ENCODE results near the gene RBMXL3. TPM values are rescaled to one million over a fixed set of nuclear protein-coding genes. Genes with fewer than 3 reads are reported as not detected.

Gene RBMXL3
- total RNA-seq = not detected

DNA sequence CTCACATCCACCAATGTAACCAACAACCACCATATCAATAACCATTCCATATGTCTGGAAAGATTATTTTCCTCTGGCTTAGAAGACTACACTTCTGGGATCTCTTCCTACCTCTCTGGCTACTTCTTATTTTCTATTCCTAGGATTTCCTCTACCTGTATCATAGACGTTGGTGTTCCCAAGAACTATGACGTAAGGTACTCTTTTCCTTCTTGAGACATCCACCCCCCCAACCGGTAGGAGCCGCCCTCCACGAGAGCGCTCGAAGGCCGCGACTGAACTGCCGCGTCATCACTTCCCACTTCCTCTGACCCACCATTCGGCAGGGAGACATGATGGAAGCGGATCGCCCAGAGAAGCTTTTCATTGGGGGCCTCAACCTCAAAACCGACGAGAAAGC, at the start of gene RBMXL3:
TSS of gene RBMXL3 (plus strand) at position 301 of the 400 bp plus-strand sequence. CDS start at position 333, 32 bp downstream.
- ChIA-PET POLR2A (no interaction called here), CTCF (no interaction called here)
- H3K36me3 Mint-ChIP-seq (ENCODE audit: low read depth) = no peaks in the 10 kb centered on the region
- no peak within 1 kb of the TSS for H3K4me3 Mint-ChIP-seq
- no peaks in the 10 kb centered on the region for H3K27me3 Mint-ChIP-seq
- H3K27ac Mint-ChIP-seq = no peak within 1 kb of the TSS
- peaks cover 2% of the 10 kb centered on the region for H3K9me3 Mint-ChIP-seq
- no peak for DNase-seq
- H3K4me1 Mint-ChIP-seq = no peaks in the 10 kb centered on the region

DNA sequence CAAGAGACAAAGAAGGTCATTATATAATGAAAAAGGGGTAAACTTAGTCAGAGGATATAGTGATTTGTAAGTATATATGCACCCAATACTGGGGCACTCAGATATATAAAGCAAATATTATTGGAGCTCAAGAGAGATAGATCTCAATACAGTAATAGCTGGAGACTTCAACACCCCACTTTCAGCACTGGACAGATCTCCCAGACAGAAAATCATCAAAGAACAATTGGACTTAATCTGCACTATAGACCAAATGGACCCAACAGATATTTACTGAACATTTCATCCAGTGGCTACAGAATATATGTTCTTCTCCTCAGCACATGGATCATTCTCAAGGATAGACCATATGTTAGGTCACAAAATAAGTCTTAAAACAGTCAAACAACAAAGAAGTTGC, 47.2 kb upstream of the RBMXL3 start:
- no peak for DNase-seq
- CTCF ChIA-PET = no interaction called here
- Mint-ChIP-seq H3K36me3 (ENCODE audit: low read depth) (no peaks in the 10 kb centered on the region), H3K27ac (no peak overlapping the region), H3K4me3 (no peak overlapping the region), H3K4me1 (no peaks in the 10 kb centered on the region), H3K27me3 (no peaks in the 10 kb centered on the region), H3K9me3 (no peaks in the 10 kb centered on the region)
- POLR2A ChIA-PET = no interaction called here

DNA sequence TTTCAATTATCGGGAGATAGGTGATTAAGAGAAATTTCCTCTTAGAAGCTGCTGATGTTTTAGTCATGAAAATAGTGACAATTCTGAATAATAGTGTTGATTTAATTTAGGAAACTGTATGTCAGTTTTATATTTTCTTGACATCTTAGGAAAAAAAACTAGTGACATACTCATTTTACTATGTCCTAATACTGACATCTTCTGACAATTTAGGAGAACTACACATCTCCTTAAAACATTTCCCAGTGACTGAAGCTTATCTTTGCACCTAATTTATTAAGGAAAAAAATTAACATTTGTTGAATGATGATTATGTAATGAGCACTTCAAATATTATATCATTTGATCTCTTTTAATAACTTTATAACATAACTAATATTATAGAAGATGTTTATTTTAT, 42.0 kb upstream of the RBMXL3 start:
- Mint-ChIP-seq H3K4me3 (no peak overlapping the region), H3K9me3 (no peaks in the 10 kb centered on the region), H3K36me3 (ENCODE audit: low read depth) (no peaks in the 10 kb centered on the region), H3K27me3 (no peaks in the 10 kb centered on the region), H3K4me1 (no peaks in the 10 kb centered on the region), H3K27ac (no peak overlapping the region)
- ChIA-PET CTCF (no interaction called here), POLR2A (no interaction called here)
- DNase-seq = no peak

DNA sequence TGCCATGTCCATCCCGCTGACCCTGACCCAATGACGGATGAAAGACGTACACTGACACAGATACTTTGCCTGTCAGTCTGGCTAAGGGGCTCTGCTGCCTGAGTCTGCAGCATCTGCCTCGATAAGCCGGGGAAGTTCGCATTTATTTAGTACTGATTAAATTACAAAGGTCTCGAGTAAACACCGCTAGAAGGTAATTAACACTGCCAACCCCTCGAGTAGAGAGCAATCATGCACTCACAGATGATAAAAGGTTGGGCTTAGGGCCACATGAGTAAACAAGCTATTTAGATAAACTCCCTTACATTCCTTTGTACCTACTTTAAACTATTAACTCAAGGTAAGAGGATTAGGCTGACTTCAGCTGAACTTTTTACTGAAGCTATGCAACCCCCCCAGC, 16.0 kb upstream of the RBMXL3 start:
- Mint-ChIP-seq H3K27ac (no peak overlapping the region), H3K9me3 (no peaks in the 10 kb centered on the region), H3K4me3 (no peak overlapping the region), H3K27me3 (no peaks in the 10 kb centered on the region), H3K4me1 (no peaks in the 10 kb centered on the region), H3K36me3 (ENCODE audit: low read depth) (no peaks in the 10 kb centered on the region)
- ChIA-PET POLR2A (no interaction called here), CTCF (no interaction called here)
- DNase-seq = no peak

DNA sequence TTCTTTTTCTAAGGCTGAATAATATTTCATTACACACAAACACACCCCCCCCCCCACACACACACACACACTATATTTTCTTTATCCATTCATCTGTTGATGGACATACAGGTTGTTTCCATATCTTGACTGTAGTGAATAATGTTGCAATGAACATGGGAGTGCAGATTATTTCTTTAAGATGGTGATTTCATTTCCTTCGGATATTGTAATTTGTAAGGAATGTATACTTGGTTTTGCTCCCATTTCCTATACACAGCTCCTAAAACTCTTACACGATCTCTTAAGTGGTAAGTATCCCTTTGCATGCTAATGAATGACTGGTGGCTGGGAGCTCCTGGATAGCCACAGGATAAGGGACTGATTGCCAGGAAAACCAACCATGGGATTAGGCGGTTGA, 14.7 kb upstream of the RBMXL3 start:
- ChIA-PET POLR2A (no interaction called here), CTCF (no interaction called here)
- no peak overlapping the region for H3K27ac Mint-ChIP-seq
- no peaks in the 10 kb centered on the region for H3K4me1 Mint-ChIP-seq
- no peak overlapping the region for H3K4me3 Mint-ChIP-seq
- H3K9me3 Mint-ChIP-seq = no peaks in the 10 kb centered on the region
- H3K36me3 Mint-ChIP-seq (ENCODE audit: low read depth) = no peaks in the 10 kb centered on the region
- no peak for DNase-seq
- H3K27me3 Mint-ChIP-seq = no peaks in the 10 kb centered on the region

DNA sequence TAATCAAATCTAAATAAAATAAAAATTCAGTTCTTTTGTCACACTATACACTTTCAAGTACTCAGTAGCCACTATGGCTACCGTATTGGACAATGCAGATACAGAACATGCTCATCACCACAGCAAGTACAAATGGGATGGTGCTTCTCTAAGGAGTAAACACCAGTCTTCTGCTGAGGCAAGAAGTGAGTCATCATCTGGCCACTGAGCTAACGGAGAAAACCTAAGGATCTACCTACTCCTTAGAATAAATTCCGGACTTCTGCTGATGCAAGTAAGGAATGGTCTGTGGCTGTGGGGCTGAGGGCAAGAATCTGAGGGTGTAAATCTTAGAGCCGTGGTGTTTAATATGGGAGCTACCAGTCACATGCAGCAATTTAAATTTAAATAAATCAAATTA, 11.3 kb upstream of the RBMXL3 start:
- Mint-ChIP-seq H3K27ac (no peak overlapping the region), H3K27me3 (no peaks in the 10 kb centered on the region), H3K9me3 (no peaks in the 10 kb centered on the region), H3K4me3 (no peak overlapping the region), H3K4me1 (no peaks in the 10 kb centered on the region), H3K36me3 (ENCODE audit: low read depth) (no peaks in the 10 kb centered on the region)
- ChIA-PET CTCF (no interaction called here), POLR2A (no interaction called here)
- DNase-seq = no peak

DNA sequence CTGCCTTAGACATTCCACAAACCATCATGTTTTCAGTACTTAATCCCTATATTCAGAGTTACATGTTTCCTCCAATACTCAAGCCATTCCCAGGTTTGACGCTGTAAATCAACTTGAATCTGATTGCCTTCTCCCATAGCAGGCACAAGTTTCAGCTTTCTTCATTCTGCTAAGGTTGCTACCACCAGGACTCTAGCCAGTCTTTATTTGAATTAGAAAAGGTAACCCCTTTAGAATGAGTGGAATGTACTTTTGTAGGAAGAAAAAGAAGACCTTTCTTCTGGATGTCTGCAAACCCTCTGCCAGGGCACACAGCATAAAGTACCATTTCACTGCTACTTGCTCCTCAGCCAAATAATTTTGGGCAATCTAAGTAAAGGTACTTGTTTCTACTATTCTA, 10.7 kb upstream of the RBMXL3 start:
- no peak overlapping the region for H3K4me3 Mint-ChIP-seq
- H3K4me1 Mint-ChIP-seq = no peaks in the 10 kb centered on the region
- POLR2A ChIA-PET = no interaction called here
- H3K36me3 Mint-ChIP-seq (ENCODE audit: low read depth) = no peaks in the 10 kb centered on the region
- H3K9me3 Mint-ChIP-seq = no peaks in the 10 kb centered on the region
- no peaks in the 10 kb centered on the region for H3K27me3 Mint-ChIP-seq
- H3K27ac Mint-ChIP-seq = no peak overlapping the region
- CTCF ChIA-PET = no interaction called here
- no peak for DNase-seq

DNA sequence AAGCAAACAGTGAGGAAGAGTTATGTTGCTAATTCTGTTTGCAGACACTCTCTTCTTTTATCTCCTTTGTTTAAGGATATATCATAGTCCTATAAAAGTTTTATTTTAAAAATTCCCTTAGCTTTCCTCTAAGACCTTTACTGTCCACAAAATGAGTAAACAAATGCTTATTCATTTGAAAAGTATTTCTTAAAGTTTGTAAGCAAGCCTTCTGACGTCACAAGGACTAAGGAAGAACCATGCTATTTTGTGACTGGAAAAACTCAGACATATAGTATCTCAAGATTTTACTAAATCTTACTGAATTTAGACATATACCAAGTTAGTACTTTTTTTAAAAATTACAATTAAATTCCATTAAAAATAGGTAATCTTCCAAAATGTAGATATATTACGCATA, 5.2 kb upstream of the RBMXL3 start:
- H3K9me3 Mint-ChIP-seq = no peaks in the 10 kb centered on the region

DNA sequence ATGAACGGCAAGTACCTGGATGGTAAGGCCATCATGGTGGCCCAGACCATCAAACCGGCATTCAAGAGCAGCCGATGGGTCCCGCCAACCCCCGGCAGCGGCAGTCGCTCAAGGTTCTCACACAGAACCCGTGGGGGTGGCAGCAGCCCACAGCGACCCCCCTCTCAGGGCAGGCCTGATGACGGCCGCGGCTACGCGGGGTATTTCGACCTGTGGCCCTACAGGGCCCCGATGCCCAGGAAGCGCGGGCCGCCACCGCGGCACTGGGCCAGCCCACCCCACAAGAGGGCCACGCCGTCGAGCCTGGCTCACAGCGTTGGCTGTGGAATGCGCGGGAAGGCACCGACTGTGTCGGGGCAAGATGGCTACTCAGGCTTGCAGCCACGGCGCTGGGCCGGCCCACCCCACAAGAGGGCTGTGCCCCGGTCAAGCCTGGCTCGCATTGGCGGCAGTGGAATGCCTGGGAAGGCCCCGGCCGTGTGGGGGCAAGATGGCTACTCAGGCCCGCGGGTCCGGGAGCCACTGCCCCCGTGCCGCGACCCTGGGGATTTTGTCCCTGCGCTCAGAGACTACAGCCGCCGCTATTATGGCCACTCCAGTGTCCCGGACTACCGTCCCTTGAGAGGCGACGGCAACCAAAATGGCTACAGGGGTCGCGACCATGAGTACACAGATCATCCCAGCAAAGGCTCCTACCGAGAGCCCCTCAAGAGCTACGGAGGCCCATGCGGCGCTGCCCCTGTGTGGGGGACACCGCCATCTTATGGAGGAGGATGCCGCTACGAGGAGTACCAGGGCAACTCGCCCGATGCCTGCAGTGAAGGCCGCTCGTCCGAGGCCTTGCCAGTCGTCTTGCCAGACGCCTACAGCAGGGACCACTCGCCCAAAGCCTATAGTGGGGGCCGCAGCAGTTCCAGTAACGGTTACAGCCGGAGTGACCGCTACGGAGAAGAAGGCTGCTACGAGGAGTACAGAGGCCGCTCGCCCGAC, 731 bp downstream of the RBMXL3 start:
- ChIA-PET POLR2A (no interaction called here), CTCF (no interaction called here)
- H3K4me1 Mint-ChIP-seq = no peaks in the 10 kb centered on the region
- no peak overlapping the region for H3K27ac Mint-ChIP-seq
- H3K27me3 Mint-ChIP-seq = no peaks in the 10 kb centered on the region
- H3K9me3 Mint-ChIP-seq = peaks cover 2% of the 10 kb centered on the region
- no peak for DNase-seq
- H3K4me3 Mint-ChIP-seq = no peak overlapping the region
- H3K36me3 Mint-ChIP-seq (ENCODE audit: low read depth) = no peaks in the 10 kb centered on the region

More for the DNA sequence above, 5.2 kb upstream of the RBMXL3 start:
- POLR2A ChIA-PET = no interaction called here
- no peak overlapping the region for H3K4me3 Mint-ChIP-seq
- no peaks in the 10 kb centered on the region for H3K4me1 Mint-ChIP-seq
- H3K36me3 Mint-ChIP-seq (ENCODE audit: low read depth) = no peaks in the 10 kb centered on the region
- H3K27me3 Mint-ChIP-seq = no peaks in the 10 kb centered on the region
- no peak for DNase-seq
- CTCF ChIA-PET = no interaction called here
- no peak overlapping the region for H3K27ac Mint-ChIP-seq

DNA sequence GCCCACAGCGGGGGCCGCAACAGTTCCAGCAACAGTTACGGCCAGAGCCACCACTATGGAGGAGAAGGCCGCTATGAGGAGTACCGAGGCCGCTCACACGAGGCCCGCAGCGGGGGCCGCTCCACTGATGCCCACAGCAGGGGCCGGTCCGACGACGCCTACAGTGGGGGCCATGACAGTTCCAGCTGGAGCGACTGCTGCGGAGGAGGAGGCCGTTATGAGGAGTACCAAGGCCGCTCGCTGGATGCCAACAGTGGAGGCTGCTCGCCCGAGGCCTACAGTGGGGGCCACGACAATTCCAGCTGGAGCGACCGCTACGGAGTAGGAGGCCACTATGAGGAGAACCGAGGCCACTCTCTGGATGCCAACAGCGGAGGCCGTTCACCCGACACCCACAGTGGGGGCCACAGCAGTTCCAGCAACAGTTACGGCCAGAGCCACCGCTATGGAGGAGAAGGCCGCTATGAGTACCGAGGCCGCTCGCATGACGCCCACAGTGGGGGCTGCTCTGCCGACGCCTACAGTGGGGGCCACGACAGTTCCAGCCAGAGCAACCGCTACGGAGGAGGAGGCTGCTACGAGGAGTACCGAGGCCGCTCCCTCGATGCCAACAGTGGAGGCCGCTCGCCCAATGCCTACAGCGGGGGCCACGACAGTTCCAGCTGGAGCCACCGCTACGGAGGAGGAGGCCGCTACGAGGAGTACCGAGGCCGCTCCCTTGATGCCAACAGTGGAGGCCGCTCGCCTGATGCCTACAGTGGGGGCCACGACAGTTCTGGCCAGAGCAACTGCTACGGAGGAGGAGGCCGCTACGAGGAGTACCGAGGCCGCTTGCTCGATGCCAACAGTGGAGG, 1.7 kb downstream of the RBMXL3 start:
- CTCF ChIA-PET = no interaction called here
- H3K36me3 Mint-ChIP-seq (ENCODE audit: low read depth) = no peaks in the 10 kb centered on the region
- POLR2A ChIA-PET = no interaction called here
- peaks cover 2% of the 10 kb centered on the region for H3K9me3 Mint-ChIP-seq
- no peaks in the 10 kb centered on the region for H3K4me1 Mint-ChIP-seq
- no peak overlapping the region for H3K4me3 Mint-ChIP-seq
- DNase-seq = no peak
- no peaks in the 10 kb centered on the region for H3K27me3 Mint-ChIP-seq
- H3K27ac Mint-ChIP-seq = no peak overlapping the region

DNA sequence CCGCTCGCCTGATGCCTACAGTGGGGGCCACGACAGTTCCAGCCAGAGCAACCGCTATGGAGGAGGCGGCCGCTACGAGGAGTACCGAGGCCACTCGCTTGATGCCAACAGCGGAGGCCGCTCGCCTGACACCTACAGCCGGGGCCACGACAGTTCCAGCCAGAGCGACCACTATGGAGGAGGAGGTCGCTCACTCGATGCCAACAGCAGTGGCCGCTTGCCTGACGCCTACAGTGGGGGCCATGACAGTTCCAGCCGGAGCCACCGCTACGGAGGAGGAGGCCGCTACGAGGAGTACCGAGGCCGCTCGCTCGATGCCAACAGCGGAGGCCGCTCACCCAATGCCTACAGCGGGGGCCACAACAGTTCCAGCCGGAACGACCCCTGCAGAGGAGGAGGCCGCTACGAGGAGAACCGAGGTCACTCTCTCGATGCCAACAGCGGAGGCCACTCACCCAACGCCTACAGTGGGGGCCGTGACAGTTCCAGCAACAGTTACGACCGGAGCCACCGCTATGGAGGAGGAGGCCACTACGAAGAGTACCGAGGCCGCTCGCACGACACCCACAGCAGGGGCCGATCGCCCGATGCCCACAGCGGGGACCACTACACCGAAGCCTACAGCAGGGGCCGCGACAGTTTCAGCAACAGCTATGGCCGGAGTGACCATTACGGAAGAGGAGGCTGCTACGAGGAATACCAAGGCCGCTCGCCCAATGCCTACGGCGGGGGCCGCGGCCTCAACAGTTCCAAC, 2.5 kb downstream of the RBMXL3 start:
- no peak for DNase-seq
- CTCF ChIA-PET = no interaction called here
- no peak overlapping the region for H3K27ac Mint-ChIP-seq
- H3K4me3 Mint-ChIP-seq = no peak overlapping the region
- H3K4me1 Mint-ChIP-seq = no peaks in the 10 kb centered on the region
- no peaks in the 10 kb centered on the region for H3K27me3 Mint-ChIP-seq
- POLR2A ChIA-PET = no interaction called here
- H3K36me3 Mint-ChIP-seq (ENCODE audit: low read depth) = no peaks in the 10 kb centered on the region
- peaks cover 2% of the 10 kb centered on the region for H3K9me3 Mint-ChIP-seq

DNA sequence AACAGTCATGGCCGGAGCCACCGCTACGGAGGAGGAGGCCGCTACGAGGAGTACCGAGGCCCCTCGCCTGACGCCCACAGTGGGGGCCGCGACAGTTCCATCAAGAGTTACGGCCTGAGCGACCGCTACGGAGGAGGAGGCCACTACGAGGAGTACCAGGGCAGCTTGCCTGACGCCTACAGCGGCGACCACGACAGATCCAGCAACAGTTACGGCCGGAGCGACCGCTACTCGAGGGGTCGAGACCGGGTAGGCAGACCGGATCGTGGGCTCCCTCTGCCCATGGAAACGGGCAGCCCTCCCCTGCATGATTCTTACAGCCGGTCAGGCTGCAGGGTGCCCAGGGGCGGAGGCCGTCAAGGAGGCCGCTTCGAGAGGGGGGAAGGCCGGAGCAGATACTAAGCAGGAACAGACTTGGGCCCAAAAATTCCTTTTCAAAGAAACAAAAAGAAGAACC, 3.1 kb downstream of the RBMXL3 start:
- H3K4me3 Mint-ChIP-seq = no peak overlapping the region
- no peaks in the 10 kb centered on the region for H3K4me1 Mint-ChIP-seq
- peaks cover 2% of the 10 kb centered on the region for H3K9me3 Mint-ChIP-seq
- no peaks in the 10 kb centered on the region for H3K36me3 Mint-ChIP-seq (ENCODE audit: low read depth)
- ChIA-PET CTCF (no interaction called here), POLR2A (no interaction called here)
- no peak for DNase-seq
- H3K27me3 Mint-ChIP-seq = no peaks in the 10 kb centered on the region
- H3K27ac Mint-ChIP-seq = no peak overlapping the region

DNA sequence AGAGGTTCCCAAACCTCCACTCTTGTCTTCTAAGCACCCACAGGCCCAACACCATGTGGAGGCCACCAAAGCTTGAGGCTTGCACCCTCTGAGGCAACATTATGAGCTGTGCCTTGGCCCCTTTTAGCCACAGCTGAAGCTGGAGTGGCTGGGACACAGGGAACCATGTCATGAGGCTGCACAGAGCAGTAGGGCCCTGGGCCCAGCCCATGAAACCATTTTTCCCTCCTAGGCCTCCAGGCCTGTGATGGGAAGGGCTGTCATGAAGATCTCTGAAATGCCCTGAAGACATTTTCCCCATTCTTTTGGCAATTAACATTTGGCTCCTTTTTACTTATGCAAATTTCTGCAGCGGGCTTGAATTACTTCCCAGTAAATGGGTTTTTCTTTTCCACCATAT, 14.8 kb downstream of the RBMXL3 start:
- ChIA-PET CTCF (no interaction called here), POLR2A (no interaction called here)
- Mint-ChIP-seq H3K36me3 (ENCODE audit: low read depth) (no peaks in the 10 kb centered on the region), H3K4me3 (no peak overlapping the region), H3K9me3 (no peaks in the 10 kb centered on the region), H3K27me3 (no peaks in the 10 kb centered on the region), H3K27ac (no peak overlapping the region), H3K4me1 (no peaks in the 10 kb centered on the region)
- no peak for DNase-seq

Data from activated CD4-positive, alpha-beta T cell treated with anti-CD3 and anti-CD28 coated beads, Interleukin-2, amount 10 ng/mL, durations not matched to agents 7 days and 5 days (primary cell).